Measurements from ENCODE around the gene GPRC5C.

Gene GPRC5C

DNA sequence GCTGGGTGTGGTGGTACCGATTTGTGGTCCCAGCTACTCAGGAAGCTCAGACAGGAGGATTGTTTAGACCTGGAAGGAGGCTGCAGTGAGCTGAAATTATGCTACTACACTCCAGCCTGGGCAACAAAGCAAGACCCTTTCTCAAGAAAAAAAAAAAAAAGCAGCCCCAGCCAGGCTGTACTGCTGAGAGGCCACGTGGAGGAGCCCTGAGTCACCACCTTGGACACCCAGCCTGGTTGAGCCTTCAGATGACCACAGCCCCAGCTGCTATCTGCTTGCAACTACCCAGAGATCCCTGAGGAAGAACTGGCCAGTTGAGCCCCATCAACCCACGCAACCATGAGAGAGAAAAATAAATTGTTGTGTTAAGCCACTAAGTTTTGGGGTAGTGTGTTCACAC lies 23.6 kb upstream of the GPRC5C start:
- no peak for DNase-seq

GRCh38 chr17:74408815-74409214 lies 23.1 kb upstream of the GPRC5C start:
- no peak for DNase-seq

DNA sequence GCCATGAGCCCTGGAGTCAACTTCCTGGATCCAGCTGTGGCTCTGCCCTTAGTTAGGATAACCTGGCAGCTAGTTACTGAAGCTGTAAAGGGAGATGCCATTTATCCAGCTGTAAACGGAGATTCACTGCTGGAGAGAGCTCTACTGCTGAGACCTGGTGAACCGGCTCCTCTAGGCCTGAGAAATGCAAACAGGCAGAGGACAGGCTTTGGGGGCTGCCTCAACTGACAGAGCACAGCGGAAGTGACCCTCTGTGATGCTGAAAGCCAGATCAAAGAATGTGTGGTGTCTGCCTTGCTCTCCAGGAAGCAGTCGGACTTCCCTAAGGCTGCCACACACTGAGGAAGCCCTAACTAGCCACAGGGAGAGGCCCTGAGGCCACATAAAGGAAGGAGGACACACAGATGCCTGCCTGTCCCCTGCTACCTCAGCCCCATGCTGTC lies 21.9 kb upstream of the GPRC5C start:
- DNase-seq: no peak

- no peak for DNase-seq
Observed at GRCh38 chr17:74412581-74412980, 19.3 kb upstream of the GPRC5C start.

- DNase-seq: no peak
Observed at GRCh38 chr17:74413491-74413890, 18.4 kb upstream of the GPRC5C start.

GRCh38 chr17:74414510-74414909 lies 17.4 kb upstream of the GPRC5C start:
- no peak for DNase-seq

- DNase-seq: no peak
Observed at GRCh38 chr17:74415608-74416396, 16.1 kb upstream of the GPRC5C start.

GRCh38 chr17:74417178-74418045 lies 14.5 kb upstream of the GPRC5C start:
- DNase-seq: no peak

- DNase-seq: no peak
Observed at GRCh38 chr17:74419928-74420411, 11.9 kb upstream of the GPRC5C start.

DNA sequence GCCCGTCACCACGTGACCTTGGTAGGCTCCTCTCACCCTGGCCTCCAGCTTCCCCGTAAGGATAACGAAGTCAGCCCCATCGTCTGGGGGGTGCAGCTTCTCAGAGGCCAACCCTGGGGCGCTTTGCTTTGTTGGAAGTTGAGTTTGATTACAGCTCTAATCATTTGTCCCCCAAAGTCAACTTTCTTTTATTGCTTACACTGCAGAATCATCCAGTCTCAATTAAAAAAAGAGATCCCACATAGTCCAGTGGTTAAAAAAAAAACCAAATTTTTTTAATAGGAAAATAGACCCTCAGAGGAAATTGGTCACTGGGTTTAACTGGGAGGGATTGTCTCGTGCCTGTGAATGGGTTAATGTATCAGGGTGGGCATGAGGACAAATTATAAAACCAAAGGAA lies 7.8 kb upstream of the GPRC5C start:
- DNase-seq: no peak

DNA sequence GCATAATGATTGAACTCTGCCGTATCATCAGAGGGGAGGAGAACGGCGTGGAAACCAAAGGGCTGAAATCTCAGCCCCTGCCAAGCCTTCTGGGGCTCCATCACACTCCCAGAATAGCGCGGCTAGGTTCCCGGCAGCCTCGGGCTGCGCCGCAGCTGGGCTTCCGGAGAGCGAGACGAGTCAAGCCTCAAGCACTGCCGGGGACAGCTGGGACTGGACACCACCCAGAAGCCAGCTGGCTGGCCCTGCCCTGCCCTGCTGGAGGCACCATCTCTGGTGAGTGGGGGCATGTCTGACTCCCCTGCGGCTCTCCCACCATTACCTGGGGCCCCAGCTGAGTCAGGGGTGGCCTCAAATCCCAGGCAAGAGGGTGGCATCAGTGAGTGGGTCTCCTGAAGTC lies 7.2 kb upstream of the GPRC5C start:
- no peak for DNase-seq

- no peak for DNase-seq
Observed at GRCh38 chr17:74426551-74427047, 5.3 kb upstream of the GPRC5C start.

DNA sequence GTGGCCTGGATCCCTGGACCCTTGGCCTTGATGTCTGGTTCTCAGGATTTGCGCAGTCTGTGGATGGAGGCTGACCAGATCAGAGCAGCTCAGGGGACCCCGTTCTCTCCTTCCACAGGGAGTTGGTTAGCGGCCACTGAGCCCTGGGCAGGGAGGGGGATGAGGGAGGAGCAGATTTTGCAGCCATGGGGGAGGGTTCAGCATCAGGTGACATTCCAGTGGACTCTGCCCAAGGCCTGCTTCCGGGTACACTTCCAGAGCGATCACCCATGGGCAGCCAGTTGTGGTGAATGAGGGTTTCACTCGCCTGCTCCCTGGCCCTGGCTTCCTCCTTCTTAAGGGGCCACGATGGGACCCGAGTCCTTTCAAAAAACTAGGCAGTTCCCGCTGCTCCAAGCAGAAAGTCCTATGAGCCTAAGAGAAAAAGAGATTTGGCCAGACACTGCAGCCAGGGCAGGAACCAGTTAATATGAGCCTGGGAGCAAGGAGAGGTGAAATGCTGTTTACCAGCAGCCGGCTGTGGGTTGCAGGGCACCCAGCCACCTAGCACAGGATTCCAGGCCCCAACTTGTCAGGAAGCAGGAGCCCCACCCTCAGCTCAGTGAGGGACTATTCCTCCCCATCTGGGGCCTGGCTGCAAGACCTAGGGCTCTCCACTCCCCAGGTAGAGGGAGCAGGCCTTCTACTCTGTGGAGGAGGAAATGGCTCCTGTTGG lies 4.7 kb upstream of the GPRC5C start:
- DNase-seq: no peak

GRCh38 chr17:74427763-74428153 lies 4.1 kb upstream of the GPRC5C start:
- DNase-seq: no peak

GRCh38 chr17:74429604-74430384 lies 2.1 kb upstream of the GPRC5C start:
- DNase-seq: no peak

- no peak for DNase-seq
Observed at GRCh38 chr17:74430385-74430705, 1.5 kb upstream of the GPRC5C start.

DNA sequence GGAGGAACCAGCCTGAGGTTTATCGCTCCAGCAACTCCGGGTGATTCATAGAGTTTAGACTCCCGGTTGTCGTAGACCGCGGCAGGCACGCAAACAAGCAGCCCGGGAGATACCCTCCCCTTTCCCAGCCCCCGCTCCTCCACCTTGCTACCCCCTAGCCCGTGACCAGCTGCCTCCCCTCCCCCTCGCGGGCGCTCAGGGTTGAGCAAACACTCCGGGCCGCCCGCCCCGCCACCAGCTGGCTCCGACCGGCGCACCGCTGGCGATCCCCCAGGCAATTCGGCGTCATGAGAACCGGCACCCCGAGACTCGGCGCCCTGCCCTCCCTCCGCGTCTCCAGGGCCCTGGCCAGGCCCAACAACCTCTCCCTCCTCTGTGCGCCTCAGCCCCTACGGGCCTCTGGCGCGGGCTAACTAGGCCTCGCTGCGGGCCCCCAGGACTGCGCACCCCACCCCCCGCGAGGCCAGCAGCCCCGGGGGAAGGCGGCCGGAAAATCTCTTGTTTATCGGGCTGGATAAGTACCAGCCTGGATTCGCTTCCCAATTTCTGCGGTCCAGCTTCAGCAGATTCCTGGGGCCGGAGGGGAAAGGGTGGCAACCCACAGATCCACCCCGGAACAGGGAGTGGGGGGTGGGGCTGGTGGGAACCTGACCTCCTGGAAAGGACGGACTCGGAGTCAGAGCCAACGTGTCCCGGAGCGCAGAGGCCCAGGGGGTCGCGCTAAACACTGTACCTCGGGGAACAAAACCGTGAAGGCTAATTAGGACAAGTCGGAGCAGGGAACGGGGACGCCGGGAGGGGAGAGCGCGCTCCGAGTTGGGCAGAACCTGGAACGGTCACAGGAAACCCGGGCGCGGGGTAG lies 951 bp upstream of the GPRC5C start:
- DNase-seq: no peak

- DNase-seq: no peak
Observed at GRCh38 chr17:74432424-74432690, 469 bp downstream of the GPRC5C start.

GRCh38 chr17:74432766-74433391 lies 991 bp downstream of the GPRC5C start:
- DNase-seq: no peak

DNA sequence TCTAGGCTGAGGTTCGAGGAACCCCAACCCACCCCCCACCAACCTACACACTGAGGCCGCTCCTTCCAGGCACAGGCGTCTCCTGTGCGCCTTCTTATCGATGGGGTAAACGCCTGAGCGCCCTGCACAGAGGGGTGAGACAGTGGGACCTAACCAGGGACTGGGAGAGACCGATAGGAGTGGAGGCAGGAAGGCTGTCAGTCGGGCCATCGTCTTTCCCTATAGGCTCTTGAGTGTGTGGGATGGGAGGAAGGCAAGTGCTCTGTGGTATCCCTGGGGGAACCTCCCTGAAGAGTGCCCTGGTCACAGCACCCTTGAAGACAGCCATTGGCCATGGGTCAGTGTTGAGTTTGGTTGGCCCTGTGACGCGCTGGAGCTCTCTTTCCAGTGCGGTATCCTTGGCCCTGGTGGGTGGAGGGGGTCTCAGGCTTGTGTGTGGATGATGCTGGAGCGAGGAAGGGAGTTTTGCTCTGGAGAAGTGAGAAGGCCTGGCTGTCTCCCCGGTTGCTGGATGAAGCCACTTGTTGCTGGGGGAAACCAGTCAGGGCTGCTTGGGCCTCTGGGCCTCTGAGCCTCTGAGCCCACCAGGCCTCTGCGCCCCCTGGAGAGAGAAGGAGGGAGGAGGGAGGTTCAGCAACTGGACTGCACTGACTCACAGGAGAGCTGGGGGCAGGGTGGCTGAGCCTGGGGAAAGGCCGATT lies 1.7 kb downstream of the GPRC5C start:
- no peak for DNase-seq
